22Rv1 (cell line): Measurements from ENCODE around the gene DOC2A.

ENCODE experiments used
- CTCF ChIP-seq: fragments of 450-650 bp; IDR thresholded peaks from 2 replicates; pipeline ENCODE4 v1.5.1; 2017; ENCODE audit warnings: mild to moderate bottlenecking
- ZFX ChIP-seq: fragments of 450-650 bp; IDR thresholded peaks from 2 replicates; pipeline ENCODE4 v1.6.1; 2017; ENCODE audit warnings: antibody characterized with exemption, borderline replicate concordance

GRCh38 chr16:30053376-30054015, 42.7 kb upstream of the DOC2A start:
- TF ChIP-seq CTCF = no peak
- TF ChIP-seq ZFX = no peak
